GM21825 (cell line): ENCODE data around the gene ARF1.

Experiments used
- ATAC-seq: cut with Tn5 transposase; IDR thresholded peaks from one replicate; pipeline ENCODE4 v1.9.1; 2021; ENCODE audit warnings: mild to moderate bottlenecking, moderate library complexity; ENCODE audit not compliant: unreplicated experiment

The ARF1 gene

GRCh38 chr1:228048659-228049298, 33.7 kb upstream of the ARF1 start:
- no peak for ATAC-seq

DNA sequence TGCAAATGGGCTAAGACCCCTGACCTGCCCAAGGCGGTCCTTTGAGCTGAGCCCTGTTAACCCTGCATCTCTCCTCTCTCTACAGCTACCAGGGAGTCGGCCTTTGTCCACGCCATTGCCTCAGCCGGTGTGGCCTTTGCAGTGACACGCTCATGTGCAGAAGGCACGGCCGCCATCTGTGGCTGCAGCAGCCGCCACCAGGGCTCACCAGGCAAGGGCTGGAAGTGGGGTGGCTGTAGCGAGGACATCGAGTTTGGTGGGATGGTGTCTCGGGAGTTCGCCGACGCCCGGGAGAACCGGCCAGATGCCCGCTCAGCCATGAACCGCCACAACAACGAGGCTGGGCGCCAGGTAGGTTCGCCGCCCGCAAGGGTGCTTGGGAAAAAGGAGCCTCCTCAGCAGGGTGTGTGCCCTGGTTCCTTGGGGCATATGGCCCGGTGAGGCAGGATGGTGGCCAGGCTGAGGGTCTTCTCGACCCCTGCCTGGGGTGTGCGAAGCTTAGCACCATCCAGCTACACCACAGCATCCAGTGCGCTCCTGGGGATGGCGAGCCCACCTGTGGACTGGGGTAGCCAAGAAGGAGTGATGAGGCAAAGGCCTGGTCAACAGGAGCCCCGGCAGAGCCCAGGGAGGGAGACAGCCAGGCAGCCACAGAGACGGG, 31.8 kb upstream of the ARF1 start:
- ATAC-seq: no peak

DNA sequence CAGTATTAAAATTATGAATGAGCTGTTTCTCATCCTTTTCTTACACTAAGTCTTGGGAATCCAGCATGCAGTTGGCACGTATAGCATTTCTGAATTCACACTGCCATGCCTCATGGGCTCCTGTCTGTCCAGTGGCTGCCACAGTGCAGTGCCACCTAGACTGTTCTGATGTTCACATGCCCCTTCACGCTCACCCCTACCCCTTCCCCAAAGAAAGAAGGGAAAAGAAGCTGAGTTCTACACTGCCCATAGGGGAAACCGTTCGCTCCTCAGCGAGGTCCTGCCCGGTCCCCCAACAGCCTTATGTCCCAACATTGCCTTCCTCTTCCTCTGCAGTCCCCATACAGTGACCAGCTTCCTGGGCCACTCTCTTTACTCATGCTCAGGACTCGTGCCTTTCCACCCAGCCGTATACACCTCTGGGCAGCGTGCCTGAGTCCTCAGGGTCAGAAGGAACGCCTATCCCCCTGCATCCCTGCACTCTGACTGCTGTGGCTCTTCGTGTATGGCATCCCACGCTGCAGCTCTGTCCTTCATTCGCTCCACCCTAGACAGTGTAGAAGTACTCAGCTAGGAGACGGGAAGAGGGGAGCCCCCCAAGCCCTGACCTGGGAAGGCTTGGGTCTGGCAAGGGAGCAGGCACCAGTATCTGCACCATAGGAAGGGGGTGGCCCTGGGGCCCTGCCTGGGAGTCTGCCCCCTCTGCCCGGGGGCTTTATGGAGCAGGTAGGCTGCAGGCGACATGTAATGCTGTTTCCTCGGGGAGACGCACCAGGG, 24.1 kb upstream of the ARF1 start:
- ATAC-seq: no peak

DNA sequence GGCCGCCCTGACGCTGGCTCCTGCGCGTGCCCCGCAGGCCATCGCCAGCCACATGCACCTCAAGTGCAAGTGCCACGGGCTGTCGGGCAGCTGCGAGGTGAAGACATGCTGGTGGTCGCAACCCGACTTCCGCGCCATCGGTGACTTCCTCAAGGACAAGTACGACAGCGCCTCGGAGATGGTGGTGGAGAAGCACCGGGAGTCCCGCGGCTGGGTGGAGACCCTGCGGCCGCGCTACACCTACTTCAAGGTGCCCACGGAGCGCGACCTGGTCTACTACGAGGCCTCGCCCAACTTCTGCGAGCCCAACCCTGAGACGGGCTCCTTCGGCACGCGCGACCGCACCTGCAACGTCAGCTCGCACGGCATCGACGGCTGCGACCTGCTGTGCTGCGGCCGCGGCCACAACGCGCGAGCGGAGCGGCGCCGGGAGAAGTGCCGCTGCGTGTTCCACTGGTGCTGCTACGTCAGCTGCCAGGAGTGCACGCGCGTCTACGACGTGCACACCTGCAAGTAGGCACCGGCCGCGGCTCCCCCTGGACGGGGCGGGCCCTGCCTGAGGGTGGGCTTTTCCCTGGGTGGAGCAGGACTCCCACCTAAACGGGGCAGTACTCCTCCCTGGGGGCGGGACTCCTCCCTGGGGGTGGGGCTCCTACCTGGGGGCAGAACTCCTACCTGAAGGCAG, 23.4 kb upstream of the ARF1 start:
- no peak for ATAC-seq

- ATAC-seq: no peak
Observed at GRCh38 chr1:228059634-228060457, 22.7 kb upstream of the ARF1 start.

DNA sequence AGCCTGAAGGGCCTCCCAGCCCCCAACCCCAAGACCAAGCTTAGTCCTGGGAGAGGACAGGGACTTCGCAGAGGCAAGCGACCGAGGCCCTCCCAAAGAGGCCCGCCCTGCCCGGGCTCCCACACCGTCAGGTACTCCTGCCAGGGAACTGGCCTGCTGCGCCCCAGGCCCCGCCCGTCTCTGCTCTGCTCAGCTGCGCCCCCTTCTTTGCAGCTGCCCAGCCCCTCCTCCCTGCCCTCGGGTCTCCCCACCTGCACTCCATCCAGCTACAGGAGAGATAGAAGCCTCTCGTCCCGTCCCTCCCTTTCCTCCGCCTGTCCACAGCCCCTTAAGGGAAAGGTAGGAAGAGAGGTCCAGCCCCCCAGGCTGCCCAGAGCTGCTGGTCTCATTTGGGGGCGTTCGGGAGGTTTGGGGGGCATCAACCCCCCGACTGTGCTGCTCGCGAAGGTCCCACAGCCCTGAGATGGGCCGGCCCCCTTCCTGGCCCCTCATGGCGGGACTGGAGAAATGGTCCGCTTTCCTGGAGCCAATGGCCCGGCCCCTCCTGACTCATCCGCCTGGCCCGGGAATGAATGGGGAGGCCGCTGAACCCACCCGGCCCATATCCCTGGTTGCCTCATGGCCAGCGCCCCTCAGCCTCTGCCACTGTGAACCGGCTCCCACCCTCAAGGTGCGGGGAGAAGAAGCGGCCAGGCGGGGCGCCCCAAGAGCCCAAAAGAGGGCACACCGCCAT, 21.9 kb upstream of the ARF1 start:
- ATAC-seq: no peak

- ATAC-seq: no peak
Observed at GRCh38 chr1:228061411-228062084, 21.0 kb upstream of the ARF1 start.

DNA sequence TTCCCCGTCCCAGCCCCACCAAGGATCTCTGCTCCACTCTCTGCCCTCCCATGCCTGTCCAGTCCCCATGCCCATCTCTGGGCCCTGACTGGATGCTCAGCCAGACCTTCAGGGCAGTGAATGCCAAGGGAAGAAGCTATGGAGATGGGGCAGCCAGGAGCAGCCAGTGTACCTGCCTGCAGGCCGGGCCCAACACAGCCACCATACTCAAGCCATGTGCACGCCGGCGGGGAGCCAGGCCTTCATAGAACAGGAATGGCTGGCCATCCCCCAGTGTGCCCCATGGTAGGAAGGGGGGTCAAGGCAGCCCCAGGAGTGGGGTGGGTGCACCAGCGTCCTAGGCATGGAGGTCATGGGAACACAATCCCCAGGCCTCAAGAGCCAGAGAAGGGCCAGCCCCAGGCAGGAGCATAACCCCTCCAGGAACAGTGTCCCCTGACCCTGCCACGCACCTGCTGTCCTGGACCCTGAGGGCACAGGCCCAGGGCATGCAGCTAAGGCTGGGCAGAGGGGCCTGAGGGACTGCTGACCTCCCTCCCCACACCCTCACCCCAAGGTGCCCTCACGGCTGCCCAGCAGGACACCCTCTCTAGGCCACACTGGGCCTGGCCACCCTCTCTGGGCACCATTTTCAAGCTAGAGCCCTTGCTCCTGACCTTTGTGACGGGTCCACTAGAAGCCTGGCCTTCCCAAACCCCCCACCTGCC, 20.3 kb upstream of the ARF1 start:
- ATAC-seq: no peak

- no peak for ATAC-seq
Observed at GRCh38 chr1:228062812-228063211, 19.7 kb upstream of the ARF1 start.

- ATAC-seq: no peak
Observed at GRCh38 chr1:228063251-228064191, 19.0 kb upstream of the ARF1 start.

DNA sequence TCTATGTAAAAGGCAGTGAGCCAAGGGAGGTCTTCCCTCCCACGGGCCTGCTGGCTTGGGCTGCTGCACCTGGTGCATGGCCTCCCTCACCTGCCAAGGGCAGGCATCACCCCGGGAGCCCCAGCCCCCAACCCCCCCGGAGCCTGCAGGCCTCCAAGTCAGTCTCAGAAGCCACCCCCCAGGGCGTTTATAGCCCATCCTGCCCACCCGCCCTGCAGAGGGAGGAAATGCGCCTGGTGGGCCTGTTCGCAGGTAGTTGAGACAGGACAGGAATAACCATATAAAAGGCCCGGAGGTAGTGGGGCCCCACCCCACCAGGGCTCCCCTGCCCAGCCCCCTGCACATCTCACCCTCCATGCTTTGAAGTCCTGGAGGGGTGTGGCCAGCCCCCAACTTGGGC, 18.2 kb upstream of the ARF1 start:
- ATAC-seq: no peak

GRCh38 chr1:228064741-228065542, 17.6 kb upstream of the ARF1 start:
- ATAC-seq: no peak

DNA sequence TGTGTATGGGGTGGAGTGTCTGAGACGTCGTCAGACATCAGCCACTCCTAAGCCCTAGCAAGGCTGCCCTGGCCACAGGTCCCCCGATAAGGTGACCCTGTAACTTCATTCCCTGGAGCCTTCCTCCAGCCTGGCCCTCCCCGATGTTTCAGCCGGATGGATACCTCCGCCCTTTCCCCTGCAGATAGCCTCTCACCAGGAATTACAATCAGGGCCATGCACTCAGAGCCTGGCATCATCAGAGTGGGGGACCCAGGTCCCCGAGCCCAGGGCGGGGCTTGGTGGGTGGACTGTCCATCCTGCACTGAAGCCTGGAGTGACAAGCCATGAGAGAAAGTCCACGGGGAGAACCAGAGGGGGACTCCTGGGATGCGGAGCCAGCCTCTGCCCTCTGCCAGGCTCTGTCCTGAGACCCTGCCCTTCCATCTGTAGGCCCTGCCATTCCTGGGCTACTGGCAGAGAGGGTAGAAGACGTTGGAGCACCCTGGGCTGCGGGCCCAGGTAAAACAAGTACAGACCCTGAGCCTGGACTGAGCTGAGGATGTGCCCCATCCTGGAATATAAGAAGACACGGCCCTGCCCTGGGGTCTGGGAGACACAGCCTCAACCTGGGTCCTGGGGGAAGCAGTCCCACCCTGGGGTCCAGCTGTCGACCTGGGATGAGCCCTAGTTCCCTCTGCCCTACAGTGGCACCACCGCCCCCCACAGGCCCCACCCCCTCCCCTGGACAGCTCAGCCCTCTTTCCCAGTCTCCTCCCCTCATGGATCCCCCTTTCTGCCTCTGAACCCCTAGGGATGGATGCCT, 16.8 kb upstream of the ARF1 start:
- no peak for ATAC-seq

DNA sequence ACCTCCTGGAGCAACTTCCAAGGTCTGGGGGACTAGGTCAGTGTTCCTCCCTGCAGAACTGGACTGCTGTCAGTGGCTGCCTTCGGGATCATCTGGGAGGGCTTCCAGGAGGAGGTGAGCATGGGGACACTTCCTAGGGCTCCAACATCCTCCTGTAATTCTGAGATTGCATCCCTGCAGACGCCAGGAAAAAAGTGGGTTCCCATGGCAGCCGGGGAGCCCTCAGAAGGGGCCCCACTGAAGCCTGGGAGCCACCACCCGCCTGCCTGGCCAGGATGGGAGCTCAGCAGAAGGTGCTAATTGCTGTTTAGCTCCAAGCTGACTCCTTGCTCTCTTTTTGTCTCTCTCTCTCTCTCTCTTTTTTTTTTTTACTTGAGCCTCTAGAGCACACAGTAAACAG, 16.1 kb upstream of the ARF1 start:
- no peak for ATAC-seq

DNA sequence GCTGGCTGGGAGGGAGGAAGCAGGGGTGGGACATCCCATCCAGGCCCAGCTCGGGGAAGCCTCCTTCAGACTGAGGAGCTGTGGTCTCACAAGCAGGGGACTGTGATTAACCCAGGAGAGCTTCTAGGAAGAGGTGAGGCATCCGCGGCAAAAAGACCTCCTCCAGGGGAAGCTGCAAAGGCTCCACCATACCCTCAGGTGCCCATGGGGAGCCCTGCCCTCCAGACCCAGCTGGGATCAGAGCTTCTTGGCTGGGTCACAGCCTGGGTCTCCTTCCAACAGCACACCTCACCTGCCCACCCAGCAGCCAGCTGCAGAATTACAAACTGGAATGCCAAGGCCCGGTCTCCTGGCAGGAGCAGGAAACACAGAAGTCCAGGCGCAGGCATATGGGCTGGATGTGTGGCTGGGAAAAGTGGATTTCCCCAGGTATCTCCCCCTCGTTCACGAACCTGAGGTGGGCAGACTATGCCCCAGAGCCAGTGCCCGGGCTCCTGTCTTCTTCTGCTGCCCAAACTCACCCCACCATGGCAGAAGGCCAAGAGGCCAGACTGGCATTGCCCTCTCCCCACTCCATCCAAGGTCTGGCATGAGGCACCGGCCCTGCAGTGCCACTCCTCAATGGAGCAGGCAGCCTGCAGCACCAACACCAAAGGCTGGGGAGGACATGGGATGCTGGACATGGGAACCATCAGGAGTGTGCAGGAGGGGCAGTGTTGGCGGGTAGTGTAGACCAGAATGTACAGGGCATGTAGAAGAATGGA, 15.4 kb upstream of the ARF1 start:
- no peak for ATAC-seq
